Measurements from ENCODE around the gene BAIAP3. TPM values are rescaled to one million over a fixed set of nuclear protein-coding genes. Genes with fewer than 3 reads are reported as not detected.
A peak's percentile ranks its signal among the peaks of the same experiment; 100 is the strongest.

BAIAP3 gene
- total and polyA plus RNA-seq, 2 of the 8 experiments (the other 6 are each of a cell fraction or from before 2014, with no cell fraction given): 2.9 to 6.8 TPM

GRCh38 chr16:1331712-1332617 is 1.5 kb upstream of the BAIAP3 start (continued):
- TF ChIP-seq TCF12 (IDR thresholded peaks at IDR 0.05; ENCODE audit: low read depth, low read length) (0 out of 2 replicates have a peak, but pooled peaks have one; percentile 77), FOSL1 (IDR thresholded peaks at IDR 0.05; ENCODE audit: insufficient read depth, low read depth, low read length) (no peak), NANOG (IDR thresholded peaks at IDR 0.05; ENCODE audit: insufficient read depth, low read depth, low read length, poor library complexity, severe bottlenecking) (no peak), ZNF274 (IDR thresholded peaks at IDR 0.05; ENCODE audit: borderline replicate concordance, extremely low read depth, low read length) (no peak), TEAD4 (IDR thresholded peaks at IDR 0.05; ENCODE audit: low read depth, low read length) (no peak), SIN3A (conservative IDR thresholded peaks at IDR 0.05 in 1 of 2, IDR thresholded peaks at IDR 0.05 in 1 of 2; ENCODE audit: low read depth in 1 of 2, low read length in 2 of 2) (peak; percentile 83 to 85; a peak in 3 of 4 replicates), JUN (IDR thresholded peaks at IDR 0.05; ENCODE audit: low read depth, low read length) (no peak), E2F6 (IDR thresholded peaks at IDR 0.05) (0 out of 2 replicates have a peak, but pooled peaks have one; percentile 0), CHD2 (IDR thresholded peaks at IDR 0.05; ENCODE audit: low read length) (no peak), TBP (IDR thresholded peaks at IDR 0.05; ENCODE audit: low read depth, low read length) (peak; percentile 66), CREB1 (IDR thresholded peaks at IDR 0.05) (no peak), RNF2 (IDR thresholded peaks at IDR 0.05; ENCODE audit: borderline replicate concordance, low read depth, low read length, missing control alignments, poor library complexity, severe bottlenecking) (no peak), POLR2AphosphoS5 (IDR thresholded peaks at IDR 0.05; ENCODE audit: low read depth, low read length) (peak; percentile 55; the same call in 1 of the 2 replicates), MAFK (IDR thresholded peaks at IDR 0.05; ENCODE audit: low read depth, low read length) (no peak), TAF1 (IDR thresholded peaks at IDR 0.05; ENCODE audit: low read depth, low read length) (peak; percentile 51; the same call in 1 of the 2 replicates), CBX8 (IDR thresholded peaks at IDR 0.05; ENCODE audit: borderline replicate concordance, low read depth, low read length) (no peak), RFX5 (IDR thresholded peaks at IDR 0.05; ENCODE audit: borderline replicate concordance, low read depth, low read length) (no peak), RXRA (IDR thresholded peaks at IDR 0.05; ENCODE audit: insufficient read depth, low read depth, low read length) (no peak), POLR2A (IDR thresholded peaks at IDR 0.05; ENCODE audit: control extremely low read depth in 1 of 2, low read depth in 2 of 2, low read length in 2 of 2) (peak in 1 of 2 experiments; percentile 63; a peak in 1 of 3 replicates), SP1 (IDR thresholded peaks at IDR 0.05; ENCODE audit: low read depth, low read length) (0 out of 2 replicates have a peak, but pooled peaks have one; percentile 26), SP2 (IDR thresholded peaks at IDR 0.05; ENCODE audit: low read length) (no peak), RBBP5 (IDR thresholded peaks at IDR 0.05; ENCODE audit: borderline replicate concordance, low read depth, low read length) (no peak), SAP30 (IDR thresholded peaks at IDR 0.05; ENCODE audit: insufficient read depth, insufficient replicate concordance, low read length) (peak; percentile 41)
